A549 (cell line): Measurements from ENCODE around the gene SLC2A1. TPM values are rescaled to one million over a fixed set of nuclear protein-coding genes. Genes with fewer than 3 reads are reported as not detected.

Source experiments
- ATAC-seq, 2 experiments: fragments of 200-7000 bp in 1 of 2; fragments of >200 bp in 1 of 2; cut with Nextera tagmentation in 1 of 2; cut with Tn5 transposase in 1 of 2; 3 replicates each; pipeline versions ENCODE4 v1.8.0 to v1.9.1; 2018 to 2020; ENCODE audit warnings: mild to moderate bottlenecking in 1 of 2, moderate library complexity in 1 of 2
- CTCF ChIA-PET: fragments of 300-600 bp; sonication (Branson Sonifier 250); formaldehyde crosslinking; extraction: SDS; loops from one replicate; lab custom pipeline; 2021; ENCODE audit warnings: antibody characterized with exemption, inconsistent platforms; lab: Yijun Ruan, JAX
- POLR2A ChIA-PET: fragments of 350-600 bp; formaldehyde crosslinking; extraction: SDS; loops from one replicate; lab custom pipeline; 2021; ENCODE audit warnings: antibody characterized with exemption, inconsistent platforms; lab: Yijun Ruan, JAX
- DNase-seq, 2 experiments: peaks; one replicate each; pipeline versions ENCODE4 v3.0.0 to v3.0.0-alpha.2; 2011 to 2016; ENCODE audit warnings: low read depth in 1 of 2, low spot score in 1 of 2
- FAIRE-seq: peaks from 2 replicates; lab custom pipeline; 2011; peaks lifted over from hg19 to GRCh38; lab: Jason Lieb, UNC
- H3K27ac ChIP-seq, 2 experiments: fragments of >200 bp; sonication (Bioruptor Twin); formaldehyde crosslinking; 3 replicates each; pipeline ENCODE4 v1.5.1; 2016 to 2017
- H3K4me1 ChIP-seq: fragments of >200 bp; sonication (Bioruptor Twin); formaldehyde crosslinking; 3 replicates; pipeline ENCODE4 v1.6.1; 2016
- H3K4me2 ChIP-seq: fragments of >200 bp; sonication (Bioruptor Twin); formaldehyde crosslinking; 3 replicates; pipeline ENCODE4 v1.6.1; 2016
- H3K4me3 ChIP-seq: fragments of >200 bp; sonication (Bioruptor Twin); formaldehyde crosslinking; 3 replicates; pipeline ENCODE4 v1.5.1; 2016
- H3K9me3 ChIP-seq: fragments of >200 bp; sonication (Bioruptor Twin); formaldehyde crosslinking; 3 replicates; pipeline ENCODE4 v1.6.1; 2016
- ATOH8 ChIP-seq: fragments of 250-450 bp; sonication (Bioruptor Pico); IDR thresholded peaks from 2 replicates; pipeline ENCODE4 v1.5.0; 2020; ENCODE audit warnings: low read depth, mild to moderate bottlenecking, moderate library complexity
- BCL3 ChIP-seq: fragments of >200 bp; sonication (Bioruptor Twin); formaldehyde crosslinking; IDR thresholded peaks from 3 replicates; pipeline ENCODE4 v1.6.1; 2016
- CHD2 ChIP-seq: fragments of 150-350 bp; IDR thresholded peaks from 2 replicates; pipeline ENCODE4 v1.6.1; 2014; ENCODE audit warnings: low read length; ENCODE audit not compliant: partially characterized antibody
- CHD4 ChIP-seq: fragments of 200-600 bp; sonication (generic); IDR thresholded peaks from 2 replicates; pipeline ENCODE4 v1.6.1; 2016; ENCODE audit warnings: antibody characterized with exemption, mild to moderate bottlenecking, borderline replicate concordance
- CTCF ChIP-seq: fragments of >200 bp; sonication (Bioruptor Twin); formaldehyde crosslinking; IDR thresholded peaks from 3 replicates; pipeline ENCODE4 v1.5.1; 2016
- EHF ChIP-seq: fragments of 250-450 bp; sonication (Bioruptor Pico); IDR thresholded peaks from 2 replicates; pipeline ENCODE4 v1.5.0; 2020; ENCODE audit warnings: mild to moderate bottlenecking
- ELK1 ChIP-seq: fragments of 150-350 bp; IDR thresholded peaks from 2 replicates; pipeline ENCODE4 v1.6.1; 2014; ENCODE audit warnings: low read depth, mild to moderate bottlenecking, low read length
- ESRRA ChIP-seq: fragments of 150-350 bp; IDR thresholded peaks from 2 replicates; pipeline ENCODE4 v1.6.1; 2014; ENCODE audit warnings: mild to moderate bottlenecking, low read length, borderline replicate concordance
- FOSB ChIP-seq: fragments of 250-450 bp; sonication (Bioruptor Pico); IDR thresholded peaks from 2 replicates; pipeline ENCODE4 v1.5.0; 2020; ENCODE audit warnings: mild to moderate bottlenecking, moderate library complexity
- FOSL2 ChIP-seq, 2 experiments: fragments of 450-650 bp in 1 of 2; fragments of >200 bp in 1 of 2; sonication (Bioruptor Twin) in 1 of 2; formaldehyde crosslinking; IDR thresholded peaks; 2 replicates each; pipeline versions ENCODE4 v1.5.0 to v1.6.1; 2016 to 2020; ENCODE audit warnings: mild to moderate bottlenecking in 1 of 2, moderate library complexity in 1 of 2
- HES2 ChIP-seq: fragments of >200 bp; sonication (Bioruptor Twin); formaldehyde crosslinking; IDR thresholded peaks from 2 replicates; pipeline ENCODE4 v1.6.1; 2016
- HEYL ChIP-seq: fragments of 250-450 bp; sonication (Bioruptor Pico); IDR thresholded peaks from 2 replicates; pipeline ENCODE4 v1.8.0; 2021; ENCODE audit warnings: mild to moderate bottlenecking, moderate library complexity
- HOXA7 ChIP-seq: fragments of 250-450 bp; sonication (Bioruptor Pico); IDR thresholded peaks from 2 replicates; pipeline ENCODE4 v1.5.0; 2020; ENCODE audit warnings: mild to moderate bottlenecking, moderate library complexity
- HOXB5 ChIP-seq: fragments of 250-450 bp; sonication (Bioruptor Pico); IDR thresholded peaks from 2 replicates; pipeline ENCODE4 v1.5.0; 2020; ENCODE audit warnings: mild to moderate bottlenecking, moderate library complexity
- JUN ChIP-seq, 2 experiments: fragments of >200 bp; sonication (Bioruptor Twin); formaldehyde crosslinking; IDR thresholded peaks; 2 replicates in 1 of 2; 3 replicates in 1 of 2; pipeline ENCODE4 v1.6.1; 2016 to 2017
- JUNB ChIP-seq: fragments of >200 bp; sonication (Bioruptor Twin); formaldehyde crosslinking; IDR thresholded peaks from 2 replicates; pipeline ENCODE4 v1.6.1; 2016
- KDM1A ChIP-seq: fragments of 200-600 bp; sonication (generic); IDR thresholded peaks from 2 replicates; pipeline ENCODE4 v1.6.1; 2016; ENCODE audit warnings: low read depth, mild to moderate bottlenecking
- KDM5A ChIP-seq: fragments of 200-600 bp; sonication (generic); IDR thresholded peaks from 2 replicates; pipeline ENCODE4 v1.6.1; 2016; ENCODE audit warnings: antibody characterized with exemption, mild to moderate bottlenecking
- MAX ChIP-seq: IDR thresholded peaks from 2 replicates; pipeline ENCODE4 v1.6.1; 2012
- MYC ChIP-seq: IDR thresholded peaks from 2 replicates; pipeline ENCODE4 v1.6.1; 2012; ENCODE audit warnings: mild to moderate bottlenecking, inconsistent platforms, low read length, improper control_type of control experiment, borderline replicate concordance
- NPAS2 ChIP-seq: fragments of 250-450 bp; sonication (Bioruptor Pico); IDR thresholded peaks from 2 replicates; pipeline ENCODE4 v1.8.0; 2022; ENCODE audit warnings: mild to moderate bottlenecking, moderate library complexity, borderline replicate concordance
- NR3C1 ChIP-seq: fragments of >200 bp; sonication (Bioruptor Twin); formaldehyde crosslinking; IDR thresholded peaks from 3 replicates; pipeline ENCODE4 v1.6.1; 2017
- PBX3 ChIP-seq: IDR thresholded peaks from 2 replicates; pipeline ENCODE4 v1.6.1; 2012
- PHF8 ChIP-seq: fragments of 200-600 bp; sonication (generic); IDR thresholded peaks from 2 replicates; pipeline ENCODE4 v1.6.1; 2016; ENCODE audit warnings: low read depth, mild to moderate bottlenecking, antibody characterized with exemption, moderate library complexity, borderline replicate concordance
- RARB ChIP-seq: fragments of 250-450 bp; sonication (Bioruptor Pico); IDR thresholded peaks from 2 replicates; pipeline ENCODE4 v1.8.0; 2021; ENCODE audit warnings: mild to moderate bottlenecking, moderate library complexity
- RFX5 ChIP-seq: fragments of 450-650 bp; IDR thresholded peaks from 2 replicates; pipeline ENCODE4 v1.7.1; 2014; ENCODE audit warnings: antibody characterized with exemption, mild to moderate bottlenecking, moderate library complexity
- RNF2 ChIP-seq: fragments of 200-600 bp; sonication (generic); IDR thresholded peaks from 2 replicates; pipeline ENCODE4 v1.6.1; 2016; ENCODE audit warnings: low read depth, mild to moderate bottlenecking, antibody characterized with exemption, moderate library complexity, borderline replicate concordance
- TP53 ChIP-seq: fragments of 250-450 bp; sonication (Bioruptor Pico); IDR thresholded peaks from 2 replicates; pipeline ENCODE4 v1.5.0; 2021; ENCODE audit warnings: mild to moderate bottlenecking, moderate library complexity
- ZFP36 ChIP-seq: fragments of 450-650 bp; IDR thresholded peaks from 2 replicates; pipeline ENCODE4 v1.6.1; 2014; ENCODE audit warnings: borderline replicate concordance; ENCODE audit not compliant: partially characterized antibody
- ZNF302 ChIP-seq: fragments of 250-450 bp; sonication (Bioruptor Pico); IDR thresholded peaks from 2 replicates; pipeline ENCODE4 v1.9.0; 2021; ENCODE audit warnings: inconsistent platforms, mild to moderate bottlenecking, moderate library complexity
- WGBS: methylation state at CpG from one replicate; pipeline ENCODE4 v1.1.6; 2017; ENCODE audit errors: missing lambda C conversion rate; 5-methylcytosine and 5-hydroxymethylcytosine counted together
- polyA plus RNA-seq, 4 experiments: library from polyadenylated mRNA; depleted of rRNA in 3 of 4; stranded (reverse); fragments of >200 nt; fragmentation: RNase III in 1 of 4; extraction: RNeasy Plus Mini Kit Qiagen cat#74134 plus additional on column Dnase treatment in 1 of 4; gene quantifications; 2 replicates in 3 of 4; 3 replicates in 1 of 4; pipeline ENCODE4 v1.2.3, GENCODE V29; 2011 to 2017

Gene SLC2A1
- polyA plus RNA-seq, 2 of the 4 experiments (the other 2 are of a cell fraction), result 106 to 124 TPM

GRCh38 chr1:42915456-42915855 is 43.2 kb downstream of the SLC2A1 start:
- DNase-seq (no peak), FAIRE-seq (no peak), ATAC-seq (no peak)
- Histone ChIP-seq H3K4me2 (no peak overlapping the region), H3K4me3 (no peak overlapping the region), H3K4me1 (no peaks in the 10 kb centered on the region)
- 72% methylated on average over 3 of the region's 3 CpGs for WGBS
- CTCF ChIA-PET, result interaction anchor here (2.6 to 10.9 kb wide), 3 partner anchors 8 to 158 kb away, joined by 8 to 280 read pairs (median 44); no protein-coding TSS in a partner anchor
- no peak for TF ChIP-seq MAX
- no peak for TF ChIP-seq HOXB5 (CRISPR knock-in tag)
- TF ChIP-seq CTCF, result no peak
- no peak for TF ChIP-seq ZFP36
- TF ChIP-seq ZNF302 (CRISPR knock-in tag), result no peak
- no peak for TF ChIP-seq HEYL (CRISPR knock-in tag)
- no peak for TF ChIP-seq FOSL2 (IDR thresholded peaks at IDR 0.05)
- no peak for TF ChIP-seq FOSL2 (CRISPR knock-in tag; IDR thresholded peaks at IDR 0.05)
- TF ChIP-seq ESRRA, result no peak
- no peak for TF ChIP-seq BCL3
- TF ChIP-seq HES2, result no peak
- no peak for TF ChIP-seq RFX5
- TF ChIP-seq MYC, result no peak
- TF ChIP-seq PHF8, result no peak
- no peak for TF ChIP-seq HOXA7 (CRISPR knock-in tag)
- TF ChIP-seq CHD2, result no peak
- TF ChIP-seq KDM5A, result no peak
- no peak for TF ChIP-seq KDM1A
- TF ChIP-seq TP53 (CRISPR knock-in tag), result no peak
- no peak for TF ChIP-seq JUN (IDR thresholded peaks at IDR 0.05)
- TF ChIP-seq, all 56 proteins: peak for 0
- POLR2A ChIA-PET, result no interaction called here
- Histone ChIP-seq H3K27ac (no peak overlapping the region), H3K9me3 (peaks cover 7% of the 10 kb centered on the region; the same call in 1 of the 3 replicates)

GRCh38 chr1:42914092-42914627 is 44.5 kb downstream of the SLC2A1 start:
- ATAC-seq (no peak), FAIRE-seq (no peak), DNase-seq (no peak)
- Histone ChIP-seq H3K9me3 (peaks cover 7% of the 10 kb centered on the region; the same call in 1 of the 3 replicates), H3K27ac (no peak overlapping the region), H3K4me2 (no peak overlapping the region), H3K4me1 (no peaks in the 10 kb centered on the region), H3K4me3 (no peak overlapping the region)
- no peak for TF ChIP-seq ELK1
- no peak for TF ChIP-seq RFX5
- no peak for TF ChIP-seq CHD2
- TF ChIP-seq NR3C1, result no peak
- no peak for TF ChIP-seq PBX3
- TF ChIP-seq EHF, result no peak
- TF ChIP-seq ATOH8 (CRISPR knock-in tag), result no peak
- TF ChIP-seq HOXB5 (CRISPR knock-in tag), result no peak
- no peak for TF ChIP-seq RARB
- TF ChIP-seq FOSB (CRISPR knock-in tag), result no peak
- no peak for TF ChIP-seq ZFP36
- no peak for TF ChIP-seq JUNB
- TF ChIP-seq JUN (IDR thresholded peaks at IDR 0.05), result no peak
- TF ChIP-seq ZNF302 (CRISPR knock-in tag), result no peak
- no peak for TF ChIP-seq HOXA7 (CRISPR knock-in tag)
- TF ChIP-seq PHF8, result no peak
- TF ChIP-seq RNF2, result no peak
- TF ChIP-seq KDM5A, result no peak
- no peak for TF ChIP-seq NPAS2 (CRISPR knock-in tag)
- no peak for TF ChIP-seq CHD4
- ChIA-PET POLR2A (no interaction called here), CTCF (interaction anchor here (0.6 to 10.9 kb wide), 30 partner anchors 9 to 313 kb away, joined by 3 to 280 read pairs (median 5); no protein-coding TSS in a partner anchor)
- 89% methylated on average over 2 of the region's 2 CpGs for WGBS
